Endothelial cell (in vitro differentiated cells): ENCODE data around the gene FCHO1. TPM values are rescaled to one million over a fixed set of nuclear protein-coding genes. Genes with fewer than 3 reads are reported as not detected.

Experiments used
- DNase-seq: peaks from one replicate; pipeline ENCODE4 v3.0.0; 2021; ENCODE audit warnings: low spot score
- H3K27ac Mint-ChIP-seq: one replicate; pipeline ENCODE4 v1.8.0; 2021; ENCODE audit warnings: mixed read lengths, inconsistent platforms; ENCODE audit not compliant: unreplicated experiment
- H3K27me3 Mint-ChIP-seq: one replicate; pipeline ENCODE4 v1.8.0; 2021; ENCODE audit warnings: mild to moderate bottlenecking, moderate library complexity, mixed read lengths, inconsistent platforms; ENCODE audit not compliant: unreplicated experiment
- H3K36me3 Mint-ChIP-seq: one replicate; pipeline ENCODE4 v1.8.0; 2021; ENCODE audit warnings: mild to moderate bottlenecking, low read depth, mixed read lengths, inconsistent platforms; ENCODE audit not compliant: unreplicated experiment
- H3K4me1 Mint-ChIP-seq: one replicate; pipeline ENCODE4 v1.8.0; 2021; ENCODE audit warnings: mild to moderate bottlenecking, mixed read lengths, inconsistent platforms; ENCODE audit not compliant: unreplicated experiment
- H3K4me3 Mint-ChIP-seq: one replicate; pipeline ENCODE4 v1.8.0; 2021; ENCODE audit warnings: mild to moderate bottlenecking, mixed read lengths, inconsistent platforms; ENCODE audit not compliant: unreplicated experiment
- H3K9me3 Mint-ChIP-seq: one replicate; pipeline ENCODE4 v1.8.0; 2021; ENCODE audit warnings: mixed read lengths, inconsistent platforms; ENCODE audit not compliant: unreplicated experiment
- total RNA-seq: library from RNA; stranded (reverse); fragmentation: NEBNext Ultra II Directional; extraction: Animal tissue kit (Norgen Biotek cat#: 25700); gene quantifications from one replicate; pipeline ENCODE4 v1.2.1, GENCODE V29; 2021; ENCODE audit not compliant: unreplicated experiment
- TF ChIP-seq, protein P1 (sequence below): fragments of 200-600 bp; sonication (generic); IDR thresholded peaks from one replicate; pipeline ENCODE4 v1.5.0; 2021; ENCODE audit warnings: antibody characterized with exemption; ENCODE audit not compliant: unreplicated experiment

FCHO1 gene
- total RNA-seq, 1 donor from 2014 or later, result 2.7 TPM

DNA sequence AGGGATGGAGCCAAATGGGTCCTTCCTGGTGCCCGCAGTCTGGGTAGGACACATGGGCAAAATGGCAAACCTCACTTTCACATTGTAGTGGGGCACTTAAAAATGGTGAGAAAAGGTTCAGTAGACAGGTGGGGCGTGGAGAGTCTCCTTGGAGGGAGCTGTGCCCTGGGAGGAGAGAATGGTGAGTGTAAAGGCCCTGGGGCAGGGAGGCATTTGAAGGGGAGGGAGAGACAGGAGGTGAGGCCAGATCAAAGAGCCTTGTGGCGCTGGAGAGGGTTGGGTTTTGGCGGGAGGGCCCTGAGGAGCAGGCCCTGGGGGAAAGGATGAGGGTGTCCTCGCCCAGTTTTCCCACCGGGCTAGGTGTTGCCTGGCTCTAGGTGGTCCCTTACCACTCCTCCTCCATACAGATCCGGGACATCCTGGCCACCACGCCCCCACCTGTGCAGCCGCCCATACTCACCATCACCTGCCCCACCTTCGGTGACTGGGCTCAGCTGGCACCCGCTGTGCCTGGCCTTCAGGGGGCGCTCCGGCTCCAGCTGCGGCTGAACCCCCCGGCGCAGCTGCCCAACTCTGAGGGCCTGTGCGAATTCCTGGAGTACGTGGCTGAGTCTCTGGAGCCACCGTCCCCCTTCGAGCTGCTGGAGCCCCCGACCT is 25.7 kb upstream of the FCHO1 start:
- Mint-ChIP-seq H3K27me3 (peaks cover 16% of the 10 kb centered on the region), H3K4me3 (peak overlapping the region; percentile 62), H3K9me3 (no peaks in the 10 kb centered on the region), H3K4me1 (peaks cover 32% of the 10 kb centered on the region), H3K27ac (peak overlapping the region; percentile 67), H3K36me3 (peaks cover 34% of the 10 kb centered on the region)
- TF ChIP-seq, protein P1, sequence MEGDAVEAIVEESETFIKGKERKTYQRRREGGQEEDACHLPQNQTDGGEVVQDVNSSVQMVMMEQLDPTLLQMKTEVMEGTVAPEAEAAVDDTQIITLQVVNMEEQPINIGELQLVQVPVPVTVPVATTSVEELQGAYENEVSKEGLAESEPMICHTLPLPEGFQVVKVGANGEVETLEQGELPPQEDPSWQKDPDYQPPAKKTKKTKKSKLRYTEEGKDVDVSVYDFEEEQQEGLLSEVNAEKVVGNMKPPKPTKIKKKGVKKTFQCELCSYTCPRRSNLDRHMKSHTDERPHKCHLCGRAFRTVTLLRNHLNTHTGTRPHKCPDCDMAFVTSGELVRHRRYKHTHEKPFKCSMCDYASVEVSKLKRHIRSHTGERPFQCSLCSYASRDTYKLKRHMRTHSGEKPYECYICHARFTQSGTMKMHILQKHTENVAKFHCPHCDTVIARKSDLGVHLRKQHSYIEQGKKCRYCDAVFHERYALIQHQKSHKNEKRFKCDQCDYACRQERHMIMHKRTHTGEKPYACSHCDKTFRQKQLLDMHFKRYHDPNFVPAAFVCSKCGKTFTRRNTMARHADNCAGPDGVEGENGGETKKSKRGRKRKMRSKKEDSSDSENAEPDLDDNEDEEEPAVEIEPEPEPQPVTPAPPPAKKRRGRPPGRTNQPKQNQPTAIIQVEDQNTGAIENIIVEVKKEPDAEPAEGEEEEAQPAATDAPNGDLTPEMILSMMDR, result peak; percentile 58
- DNase-seq, result no peak

DNA sequence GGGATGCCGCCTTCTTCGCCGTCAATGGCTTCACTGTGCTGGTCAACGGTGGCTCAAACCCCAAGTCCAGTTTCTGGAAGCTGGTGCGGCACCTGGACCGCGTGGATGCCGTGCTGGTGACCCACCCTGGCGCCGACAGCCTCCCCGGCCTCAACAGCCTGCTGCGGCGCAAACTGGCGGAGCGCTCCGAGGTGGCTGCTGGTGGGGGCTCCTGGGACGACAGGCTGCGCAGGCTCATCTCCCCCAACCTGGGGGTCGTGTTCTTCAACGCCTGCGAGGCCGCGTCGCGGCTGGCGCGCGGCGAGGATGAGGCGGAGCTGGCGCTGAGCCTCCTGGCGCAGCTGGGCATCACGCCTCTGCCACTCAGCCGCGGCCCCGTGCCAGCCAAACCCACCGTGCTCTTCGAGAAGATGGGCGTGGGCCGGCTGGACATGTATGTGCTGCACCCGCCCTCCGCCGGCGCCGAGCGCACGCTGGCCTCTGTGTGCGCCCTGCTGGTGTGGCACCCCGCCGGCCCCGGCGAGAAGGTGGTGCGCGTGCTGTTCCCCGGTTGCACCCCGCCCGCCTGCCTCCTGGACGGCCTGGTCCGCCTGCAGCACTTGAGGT is 25.0 kb upstream of the FCHO1 start:
- TF ChIP-seq, protein P1, result no peak
- Mint-ChIP-seq H3K27me3 (peaks cover 16% of the 10 kb centered on the region), H3K27ac (no peak overlapping the region), H3K4me1 (peaks cover 28% of the 10 kb centered on the region), H3K36me3 (peaks cover 36% of the 10 kb centered on the region), H3K9me3 (no peaks in the 10 kb centered on the region), H3K4me3 (no peak overlapping the region)
- no peak for DNase-seq

DNA sequence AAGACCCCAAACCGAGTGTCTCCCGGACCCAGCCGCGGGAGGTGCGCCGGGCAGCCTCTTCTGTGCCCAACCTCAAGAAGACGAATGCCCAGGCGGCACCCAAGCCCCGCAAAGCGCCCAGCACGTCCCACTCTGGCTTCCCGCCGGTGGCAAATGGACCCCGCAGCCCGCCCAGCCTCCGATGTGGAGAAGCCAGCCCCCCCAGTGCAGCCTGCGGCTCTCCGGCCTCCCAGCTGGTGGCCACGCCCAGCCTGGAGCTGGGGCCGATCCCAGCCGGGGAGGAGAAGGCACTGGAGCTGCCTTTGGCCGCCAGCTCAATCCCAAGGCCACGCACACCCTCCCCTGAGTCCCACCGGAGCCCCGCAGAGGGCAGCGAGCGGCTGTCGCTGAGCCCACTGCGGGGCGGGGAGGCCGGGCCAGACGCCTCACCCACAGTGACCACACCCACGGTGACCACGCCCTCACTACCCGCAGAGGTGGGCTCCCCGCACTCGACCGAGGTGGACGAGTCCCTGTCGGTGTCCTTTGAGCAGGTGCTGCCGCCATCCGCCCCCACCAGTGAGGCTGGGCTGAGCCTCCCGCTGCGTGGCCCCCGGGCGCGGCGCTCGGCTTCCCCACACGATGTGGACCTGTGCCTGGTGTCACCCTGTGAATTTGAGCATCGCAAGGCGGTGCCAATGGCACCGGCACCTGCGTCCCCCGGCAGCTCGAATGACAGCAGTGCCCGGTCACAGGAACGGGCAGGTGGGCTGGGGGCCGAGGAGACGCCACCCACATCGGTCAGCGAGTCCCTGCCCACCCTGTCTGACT is 24.1 kb upstream of the FCHO1 start:
- no peaks in the 10 kb centered on the region for H3K9me3 Mint-ChIP-seq
- TF ChIP-seq, protein P1, result no peak
- H3K27ac Mint-ChIP-seq, result no peak overlapping the region
- peaks cover 12% of the 10 kb centered on the region for H3K27me3 Mint-ChIP-seq
- H3K4me3 Mint-ChIP-seq, result no peak overlapping the region
- DNase-seq, result no peak
- peaks cover 41% of the 10 kb centered on the region for H3K36me3 Mint-ChIP-seq
- H3K4me1 Mint-ChIP-seq, result peaks cover 21% of the 10 kb centered on the region

DNA sequence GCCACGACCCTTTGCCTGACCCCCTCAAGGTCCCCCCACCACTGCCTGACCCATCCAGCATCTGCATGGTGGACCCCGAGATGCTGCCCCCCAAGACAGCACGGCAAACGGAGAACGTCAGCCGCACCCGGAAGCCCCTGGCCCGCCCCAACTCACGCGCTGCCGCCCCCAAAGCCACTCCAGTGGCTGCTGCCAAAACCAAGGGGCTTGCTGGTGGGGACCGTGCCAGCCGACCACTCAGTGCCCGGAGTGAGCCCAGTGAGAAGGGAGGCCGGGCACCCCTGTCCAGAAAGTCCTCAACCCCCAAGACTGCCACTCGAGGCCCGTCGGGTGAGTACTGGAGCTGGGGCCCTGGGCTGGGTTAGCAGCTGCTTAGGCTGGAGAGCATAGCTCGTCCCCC is 23.4 kb upstream of the FCHO1 start:
- TF ChIP-seq, protein P1, result no peak
- Mint-ChIP-seq H3K4me3 (peak overlapping the region; percentile 62), H3K27ac (no peak overlapping the region), H3K27me3 (peaks cover 10% of the 10 kb centered on the region), H3K36me3 (peaks cover 41% of the 10 kb centered on the region), H3K9me3 (no peaks in the 10 kb centered on the region), H3K4me1 (peaks cover 17% of the 10 kb centered on the region)
- DNase-seq, result no peak
